Neural cell (in vitro differentiated cells): ENCODE measurements around the gene DTX1.

Experiments used
- CTCF ChIP-seq: fragments of 450-650 bp; IDR thresholded peaks from 2 replicates; pipeline ENCODE4 v1.5.1; 2014; ENCODE audit warnings: antibody characterized with exemption, mild to moderate bottlenecking, moderate library complexity; ENCODE audit not compliant: poor library complexity, severe bottlenecking
- EZH2 ChIP-seq: fragments of 200-600, 300-800 bp; shearing (Covaris generic), sonication (generic); IDR thresholded peaks from 2 replicates; pipeline ENCODE4 v1.6.1; 2014; ENCODE audit warnings: antibody characterized with exemption, low read length, borderline replicate concordance, mild to moderate bottlenecking; ENCODE audit not compliant: insufficient read depth, poor library complexity, severe bottlenecking
- POLR2AphosphoS5 ChIP-seq: IDR thresholded peaks from 2 replicates; pipeline ENCODE4 v1.6.1; 2012
- REST ChIP-seq: IDR thresholded peaks from 2 replicates; pipeline ENCODE4 v1.6.1; 2012; ENCODE audit warnings: borderline replicate concordance
- SMC3 ChIP-seq: fragments of 450-650 bp; conservative IDR thresholded peaks from 2 replicates; pipeline ENCODE4 v1.6.1; 2014; ENCODE audit warnings: antibody characterized with exemption, mild to moderate bottlenecking, moderate library complexity; ENCODE audit not compliant: poor library complexity

DNA sequence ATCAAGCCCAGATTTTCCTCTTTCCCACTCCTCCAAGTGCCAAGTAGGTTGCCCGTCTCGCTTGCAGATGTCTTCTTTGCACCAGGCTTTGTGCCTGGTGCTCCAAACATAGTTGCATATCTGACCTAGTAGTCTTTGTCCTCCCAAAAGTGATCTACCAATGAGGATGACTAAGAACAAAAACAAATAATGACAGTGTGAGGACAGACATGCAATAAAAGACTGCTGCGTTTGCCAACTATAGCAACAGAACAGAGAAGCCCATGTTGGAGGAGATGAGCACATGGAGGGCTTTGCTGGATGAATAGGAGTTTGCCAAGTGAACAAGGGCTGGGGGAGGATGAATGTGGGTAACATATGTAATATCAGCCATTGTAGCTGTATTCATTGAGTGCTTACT lies 15.6 kb downstream of the DTX1 start:
- TF ChIP-seq CTCF (no peak), SMC3 (no peak), EZH2 (no peak), POLR2AphosphoS5 (no peak), REST (no peak)
